Left cardiac atrium (tissue), 4 donors: ENCODE data around the gene PGF. TPM values are rescaled to one million over a fixed set of nuclear protein-coding genes. Genes with fewer than 3 reads are reported as not detected.

Experiments
- ATAC-seq, 2 donors: fragments of 200-7000 bp; cut with Tn5 transposase; one replicate each; pipeline ENCODE4 v1.9.1; 2020; ENCODE audit warnings: mild to moderate bottlenecking in 2 of 2, moderate library complexity in 2 of 2
- DNase-seq: peaks from one replicate; pipeline ENCODE4 v3.0.0-alpha.2; 2020
- intact Hi-C, 2 donors: fragments of 100-400 bp; cut with DNase I; formaldehyde crosslinking; loops; one replicate each; pipeline versions ENCODE4 v1.14.1 to v1.15.1; 2022 to 2023
- total RNA-seq, 2 donors: library from RNA; stranded (reverse); fragmentation: NEBNext Ultra II Directional; extraction: Animal tissue kit (Norgen Biotek cat#: 25700); gene quantifications; one replicate each; pipeline ENCODE4 v1.2.1, GENCODE V29; 2021
- donor health status: DM: no; HTN: yes; CAD: no.
- donor health status: DM: no; HTN: yes; CAD: no; lungs with severe emphysema.
- donor health status: DM: yes; HTN: yes; CAD: no.
- donor health status: Dilated cardiomyopathy.

The PGF gene
- total RNA-seq, 2 donors from 2014 or later = 4.6 to 5.0 TPM

DNA sequence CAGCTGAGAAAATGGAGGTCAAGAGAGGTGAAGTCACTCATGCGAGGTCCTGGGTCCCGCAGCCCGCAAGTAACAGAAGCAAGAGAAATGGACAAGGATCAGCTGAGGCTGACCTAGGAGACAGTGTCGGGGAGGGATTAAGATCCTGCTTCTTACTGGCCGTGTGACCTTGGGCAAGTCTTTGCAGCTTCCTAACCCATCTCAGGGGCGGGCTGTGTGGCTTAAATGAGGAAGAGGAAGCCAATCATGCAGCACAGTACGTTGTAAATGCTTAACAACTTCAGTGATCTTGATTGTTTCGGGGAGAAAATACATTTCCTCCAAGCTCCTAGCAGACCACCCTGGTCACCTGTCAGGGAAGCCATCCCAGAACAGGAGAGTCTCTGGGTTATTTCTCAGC lies 7.1 kb upstream of the PGF start:
- no peak for ATAC-seq
- no peak for DNase-seq
- intact Hi-C loops = no loop called here

DNA sequence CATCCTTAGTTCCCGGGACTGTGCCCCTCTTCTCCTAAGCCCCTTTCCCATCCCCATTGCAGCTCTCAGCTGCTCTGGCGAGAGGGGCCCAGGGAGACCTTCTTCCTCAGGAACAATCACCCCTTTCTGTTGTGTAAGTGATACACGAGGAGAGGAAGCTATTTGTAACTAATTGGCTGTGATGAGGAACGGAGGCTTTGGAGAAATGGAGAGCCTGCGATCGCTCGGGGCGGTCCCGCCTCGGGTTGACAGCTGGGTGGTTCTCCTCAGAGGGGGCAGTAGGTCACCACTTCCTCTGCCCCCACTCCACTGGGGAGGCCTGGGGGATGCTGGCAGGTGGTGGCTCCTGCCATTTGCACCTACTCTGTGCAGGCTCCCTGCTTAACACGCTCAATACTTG lies 6.6 kb upstream of the PGF start:
- DNase-seq = no peak
- no peak for ATAC-seq
- intact Hi-C loops = no loop called here

DNA sequence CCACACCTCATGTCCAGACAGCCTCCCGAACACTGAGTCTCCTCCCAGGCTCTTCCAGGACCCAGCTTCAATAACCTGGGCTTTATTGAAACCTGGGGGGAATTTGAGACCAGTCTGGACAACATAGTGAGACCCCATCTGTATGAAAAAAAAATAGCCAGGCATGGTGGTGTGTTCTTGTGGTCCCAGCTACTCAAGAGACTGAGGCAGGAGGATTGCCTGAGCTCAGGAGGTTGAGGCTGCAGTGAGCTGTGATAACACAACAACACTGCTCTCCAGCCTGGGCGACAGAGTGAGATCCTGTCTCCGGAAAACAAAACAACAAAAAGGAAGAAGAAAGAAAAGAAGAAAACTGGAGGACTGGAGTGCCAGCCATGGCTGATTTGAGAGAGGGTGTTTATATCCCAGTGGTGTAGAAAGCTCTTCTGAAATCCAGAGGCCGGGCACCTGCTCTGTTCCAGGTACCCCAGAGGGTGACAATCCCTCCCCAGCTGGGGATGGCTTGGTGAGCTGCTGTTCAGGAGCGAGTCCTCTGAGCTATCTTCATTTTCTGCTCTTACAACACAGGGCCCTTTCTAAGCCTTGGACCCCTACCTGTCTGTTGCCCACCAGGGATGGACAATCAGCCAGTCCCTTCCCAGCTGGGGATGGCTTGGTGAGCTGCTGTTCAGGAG lies 6.0 kb upstream of the PGF start:
- DNase-seq (no peak), ATAC-seq (no peak)
- intact Hi-C loops = no loop called here

DNA sequence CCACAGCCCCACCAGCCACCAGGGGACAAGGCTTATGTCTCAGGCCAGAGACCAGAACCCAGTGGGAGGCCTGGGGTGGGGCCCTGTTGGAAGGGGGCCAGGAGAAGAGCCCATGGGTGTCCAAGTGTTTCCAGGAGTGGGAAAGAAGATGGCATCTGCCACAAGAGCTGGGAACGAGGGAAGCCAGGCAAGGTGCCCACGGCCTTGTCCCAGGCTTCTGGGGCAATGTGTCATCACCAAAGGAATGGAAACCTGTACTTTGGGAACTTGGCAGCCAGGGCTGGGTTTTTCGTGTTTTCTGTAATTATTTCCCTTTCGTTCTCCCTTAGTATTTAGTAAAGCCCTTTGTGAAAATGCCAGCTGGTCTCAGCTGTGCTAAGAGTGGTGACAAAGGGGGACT lies 5.3 kb upstream of the PGF start:
- ATAC-seq (no peak), DNase-seq (no peak)
- intact Hi-C loops = no loop called here

DNA sequence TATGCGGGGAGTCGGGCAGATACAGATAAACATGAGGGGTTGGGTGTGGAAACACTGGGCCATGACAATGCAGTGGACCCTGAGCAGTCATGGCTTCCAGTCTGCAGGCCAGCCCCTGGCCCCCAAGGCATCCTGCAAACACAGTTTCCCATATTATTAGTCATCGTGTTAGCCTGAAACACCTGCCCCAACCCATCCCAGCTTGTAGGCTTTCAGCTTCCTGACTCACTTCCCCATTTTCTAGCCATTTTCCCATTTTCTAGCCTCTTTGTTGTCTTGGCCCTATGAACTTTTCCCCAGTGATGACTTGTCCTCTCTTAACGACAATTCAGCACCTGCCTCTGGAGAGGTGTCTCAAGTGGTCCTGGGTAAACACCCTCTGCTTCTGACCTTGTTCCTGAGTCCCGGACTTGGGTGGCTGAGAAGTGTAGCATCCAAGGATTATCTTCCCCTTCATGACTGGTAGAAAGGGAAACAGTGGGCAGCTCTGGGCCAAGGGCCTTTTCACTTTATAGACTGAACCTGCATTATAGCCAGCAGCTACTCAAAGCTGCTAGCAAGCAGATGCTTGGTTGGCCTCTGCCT lies 4.3 kb upstream of the PGF start:
- no peak for DNase-seq
- no peak for ATAC-seq
- intact Hi-C loops = no loop called here

DNA sequence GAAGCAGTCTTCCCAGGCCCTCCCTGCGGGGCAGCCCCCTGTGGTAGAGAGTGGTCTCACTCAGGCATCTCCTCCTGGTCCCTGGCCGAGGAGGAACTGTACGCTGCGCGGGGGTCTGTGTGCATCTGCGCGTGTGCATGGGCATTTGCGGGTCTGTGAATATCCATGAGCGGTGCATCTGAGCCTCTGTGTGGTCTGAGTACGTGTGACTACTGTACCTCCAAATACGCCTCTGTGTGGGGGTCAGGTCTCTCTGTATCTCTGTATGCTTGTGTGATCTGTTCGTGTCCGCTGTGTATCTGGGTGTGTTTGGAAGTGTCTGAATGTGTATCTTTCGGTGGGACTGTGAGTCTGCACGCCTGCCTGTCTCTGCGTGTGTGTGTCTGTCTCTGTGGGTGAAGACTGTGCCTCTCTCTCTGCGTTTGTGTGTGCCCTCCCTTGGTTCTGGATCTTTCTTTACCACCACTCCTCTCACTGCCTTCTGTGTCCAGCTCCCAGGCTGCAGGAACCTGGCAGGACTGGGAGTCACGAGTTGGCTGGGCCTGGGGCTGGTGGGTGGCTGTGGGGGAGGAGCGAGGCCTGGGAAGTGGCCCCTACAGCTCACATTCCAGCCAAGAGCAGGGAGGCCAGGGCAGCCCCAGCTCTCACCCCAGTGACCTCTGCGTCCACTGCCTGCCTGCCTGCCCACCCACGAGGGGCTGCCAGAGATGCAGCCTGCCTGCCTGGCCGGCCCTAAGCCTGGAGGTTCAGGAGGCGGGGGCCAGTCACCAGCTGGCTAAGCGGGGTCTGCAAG lies 1.1 kb upstream of the PGF start:
- DNase-seq = no peak
- ATAC-seq = no peak
- intact Hi-C loops = no loop called here

DNA sequence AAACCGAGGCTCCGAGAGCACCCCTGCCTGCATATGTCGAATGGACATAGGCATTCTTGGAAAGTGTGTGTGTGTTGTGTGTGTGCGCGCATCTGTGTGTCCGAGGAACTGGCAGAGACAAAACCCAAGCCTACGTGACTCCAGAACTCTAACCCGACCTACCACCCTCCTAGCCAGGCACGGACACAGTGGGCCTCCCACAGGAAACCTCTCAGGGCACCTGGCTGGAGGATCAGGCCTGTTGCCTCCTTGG lies 556 bp upstream of the PGF start:
- intact Hi-C loops = no loop called here
- DNase-seq (no peak), ATAC-seq (no peak)

DNA sequence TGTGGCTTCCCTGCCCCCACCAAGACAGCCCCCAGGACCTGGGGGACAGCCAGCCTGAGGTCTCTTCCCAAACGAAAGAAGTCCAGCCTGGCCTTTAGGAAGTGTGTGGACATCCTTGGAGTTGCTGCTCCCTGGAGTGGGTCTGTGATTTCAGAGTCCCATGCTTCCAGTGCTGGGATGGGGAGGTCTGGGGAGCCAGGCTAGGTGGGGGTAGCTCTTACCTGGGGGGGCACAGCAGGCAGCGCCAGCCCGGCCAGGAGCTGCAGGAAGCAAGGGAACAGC lies 509 bp downstream of the PGF start:
- DNase-seq (no peak), ATAC-seq (peak; percentile 10)
- intact Hi-C loops = no loop called here

DNA sequence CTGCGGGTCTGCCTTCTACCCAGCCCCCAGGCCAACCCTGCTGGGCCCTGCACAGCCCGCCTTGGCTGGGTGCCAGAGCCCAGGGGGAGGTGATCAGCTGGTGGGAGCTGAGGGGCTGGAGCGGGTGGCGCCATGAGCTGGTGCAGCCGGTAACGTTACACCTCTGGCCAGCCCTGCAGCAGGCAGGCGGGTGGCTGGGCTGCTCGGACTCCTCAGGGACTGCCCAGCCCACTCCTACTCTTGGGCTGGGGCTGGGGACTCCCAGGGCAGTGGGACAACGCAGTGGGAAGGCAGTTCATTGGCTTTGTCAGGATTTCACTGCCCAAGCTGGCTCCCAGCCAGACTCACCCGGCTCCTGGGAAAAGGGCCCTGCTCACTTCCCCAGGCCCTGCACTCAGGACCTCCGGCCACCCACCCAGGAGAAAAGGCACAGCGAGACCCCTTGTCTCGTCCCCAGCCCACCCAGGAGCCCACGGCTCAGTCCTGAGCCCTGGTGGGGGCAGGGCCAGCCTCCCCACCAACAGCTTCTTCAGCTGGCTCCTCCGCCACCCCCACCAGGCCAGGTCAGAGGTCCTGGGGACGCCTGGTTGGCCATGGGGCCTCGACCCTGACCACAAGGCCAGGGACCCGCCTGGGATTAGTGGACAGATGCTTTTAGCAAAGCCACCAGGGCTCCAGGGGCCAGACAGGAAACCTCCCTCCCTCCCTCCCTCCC lies 1.0 kb downstream of the PGF start:
- intact Hi-C loops = no loop called here
- ATAC-seq = peak in 1 of 2 donors; percentile 5
- no peak for DNase-seq

DNA sequence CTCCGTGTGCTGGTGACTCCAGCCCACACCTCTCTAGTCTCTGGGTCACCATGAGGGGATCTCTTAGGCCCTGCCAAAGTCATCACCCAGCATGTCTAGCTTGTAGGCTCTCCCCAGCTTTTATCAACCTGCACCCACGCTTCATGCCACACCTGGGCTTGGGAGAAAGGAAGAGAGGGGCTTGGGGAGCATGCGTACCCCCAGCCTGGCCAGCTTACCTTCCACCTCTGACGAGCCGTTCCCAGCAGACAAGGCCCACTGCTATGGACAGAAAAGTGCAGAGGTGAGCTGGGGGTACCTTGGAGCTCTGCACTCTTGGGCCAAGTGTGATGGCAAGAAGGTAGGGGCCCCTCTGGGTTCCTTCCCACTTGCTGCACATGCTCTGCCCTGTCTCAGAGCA lies 1.7 kb downstream of the PGF start:
- ATAC-seq (no peak), DNase-seq (no peak)
- intact Hi-C loops = no loop called here

DNA sequence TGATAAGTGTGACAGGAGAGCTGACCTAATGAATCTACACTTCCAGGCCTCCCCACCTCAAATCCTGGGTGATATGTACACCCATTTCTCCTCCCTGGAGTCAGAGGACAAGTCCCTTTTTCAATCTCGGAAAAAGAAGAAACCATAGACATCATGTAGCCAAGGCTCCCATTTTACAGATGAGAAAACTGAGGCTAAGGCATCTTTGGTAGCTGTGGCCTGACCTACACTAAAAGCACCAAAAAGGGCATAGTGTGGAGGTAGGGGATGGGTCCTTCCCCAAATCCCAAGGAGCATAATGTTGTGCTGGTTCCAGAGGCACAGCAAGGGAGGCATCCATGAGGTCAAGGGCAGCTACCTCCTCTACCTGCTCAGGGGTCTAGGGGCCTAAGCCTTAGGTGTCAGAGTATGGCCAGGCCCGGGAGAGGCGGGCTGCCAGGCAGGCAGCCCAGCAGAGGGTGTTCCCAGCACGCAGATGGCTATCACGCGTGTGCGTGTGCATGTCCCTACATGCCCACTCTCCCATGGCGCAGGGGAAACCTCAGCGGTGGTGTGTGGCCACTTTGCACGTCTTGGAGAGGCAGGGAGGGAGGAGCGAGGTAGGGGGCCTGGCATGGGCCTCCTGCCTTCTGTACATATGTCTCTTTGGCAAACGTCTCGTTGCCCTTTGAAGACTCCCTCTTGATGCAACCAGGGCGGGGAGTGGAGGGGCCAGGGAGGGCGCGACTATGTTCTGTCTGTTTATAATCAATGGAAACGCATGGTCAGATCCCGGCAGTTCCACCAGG lies 2.5 kb downstream of the PGF start:
- intact Hi-C loops = no loop called here
- no peak for ATAC-seq
- DNase-seq = no peak

DNA sequence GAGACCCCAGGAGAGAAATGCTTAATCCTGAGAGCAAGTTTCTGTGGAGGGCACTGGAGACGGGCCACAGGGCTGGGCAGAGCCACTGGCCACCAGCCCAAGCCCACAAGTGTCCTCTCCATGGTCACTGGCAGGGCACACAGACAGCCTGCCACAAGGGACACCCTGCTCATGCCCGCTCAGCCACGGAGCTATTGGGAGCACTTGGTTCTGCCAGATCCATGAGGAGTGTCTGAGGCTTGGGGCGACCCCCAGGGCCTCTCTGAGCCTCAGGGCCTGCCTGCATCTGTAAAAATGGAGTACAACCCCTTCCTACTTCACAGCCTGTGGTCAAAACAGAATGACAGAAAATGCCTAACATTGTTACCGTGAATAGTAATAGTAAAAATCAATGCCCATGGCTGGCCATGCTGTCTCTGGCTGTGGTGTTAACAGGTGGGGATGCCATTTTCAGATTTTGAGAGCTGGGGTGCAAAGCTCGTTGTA lies 3.2 kb downstream of the PGF start:
- DNase-seq (no peak), ATAC-seq (no peak)
- intact Hi-C loops = no loop called here

DNA sequence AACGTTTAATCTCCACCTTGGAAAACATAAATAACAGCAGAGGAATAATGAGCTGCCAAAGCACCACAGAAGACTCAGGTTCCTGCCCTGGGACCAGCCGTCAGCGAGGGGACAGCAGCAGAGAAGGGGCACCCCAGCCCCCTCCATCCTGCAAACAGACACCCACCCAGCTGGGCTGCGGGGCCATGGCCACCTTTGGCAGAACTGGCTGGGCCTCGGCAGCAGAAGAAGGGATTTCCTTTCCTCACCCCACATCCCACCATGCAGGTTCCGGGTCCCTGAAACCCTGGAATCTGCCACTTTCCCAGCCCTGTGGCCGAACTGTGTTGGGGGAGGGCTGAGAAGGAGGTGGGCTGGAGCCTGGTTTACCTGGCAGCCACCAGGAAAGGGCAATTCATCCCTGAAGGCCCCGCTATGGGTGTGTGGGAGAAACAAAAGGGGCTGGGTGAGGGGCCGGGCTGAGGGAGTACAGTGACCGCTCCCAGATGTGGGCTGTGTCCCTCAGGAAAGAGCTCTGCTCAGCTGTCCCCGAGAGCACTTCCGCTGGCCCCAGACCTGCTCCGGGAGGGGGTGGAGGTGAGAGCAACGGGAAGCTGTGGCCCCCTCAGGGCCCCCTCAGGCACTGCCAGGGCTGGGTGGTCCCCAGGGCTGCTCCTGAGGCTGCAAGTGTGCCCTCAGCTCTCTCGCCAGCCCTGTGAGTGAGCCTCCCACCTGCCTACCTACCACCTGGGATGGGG lies 3.8 kb downstream of the PGF start:
- DNase-seq (no peak), ATAC-seq (no peak)
- intact Hi-C loops = no loop called here

DNA sequence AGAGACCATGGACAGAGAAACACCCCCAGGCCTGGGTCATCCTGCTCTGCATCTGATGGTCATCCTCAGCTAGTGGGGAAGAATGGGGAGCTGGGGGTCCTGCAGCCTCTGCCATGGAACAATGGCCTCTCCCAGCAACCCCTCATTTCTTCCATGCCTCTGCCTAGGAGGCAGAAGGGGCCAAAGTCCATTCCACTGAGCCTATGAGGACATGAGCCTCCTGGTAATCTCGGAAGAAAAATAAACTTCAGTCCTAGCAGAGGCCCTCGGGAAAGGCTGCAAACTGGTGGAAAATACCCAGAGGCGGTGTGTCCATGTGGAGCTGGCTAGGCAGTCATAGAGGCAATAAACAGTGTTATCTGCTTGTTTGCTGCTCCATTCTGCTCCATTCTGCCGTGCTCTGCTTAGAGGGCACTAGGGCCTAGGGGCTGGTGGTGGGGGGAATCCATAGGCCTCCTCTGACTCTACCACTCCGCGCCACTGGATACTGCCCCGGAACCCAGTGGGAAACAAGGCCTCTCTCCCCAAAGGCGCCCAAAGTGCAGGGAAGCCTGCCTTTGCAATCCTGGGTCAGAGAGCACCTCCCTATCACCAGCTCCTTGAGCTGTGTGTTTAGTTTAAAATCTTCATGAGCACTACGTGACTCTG lies 4.5 kb downstream of the PGF start:
- ATAC-seq (no peak), DNase-seq (no peak)
- intact Hi-C loops = no loop called here

DNA sequence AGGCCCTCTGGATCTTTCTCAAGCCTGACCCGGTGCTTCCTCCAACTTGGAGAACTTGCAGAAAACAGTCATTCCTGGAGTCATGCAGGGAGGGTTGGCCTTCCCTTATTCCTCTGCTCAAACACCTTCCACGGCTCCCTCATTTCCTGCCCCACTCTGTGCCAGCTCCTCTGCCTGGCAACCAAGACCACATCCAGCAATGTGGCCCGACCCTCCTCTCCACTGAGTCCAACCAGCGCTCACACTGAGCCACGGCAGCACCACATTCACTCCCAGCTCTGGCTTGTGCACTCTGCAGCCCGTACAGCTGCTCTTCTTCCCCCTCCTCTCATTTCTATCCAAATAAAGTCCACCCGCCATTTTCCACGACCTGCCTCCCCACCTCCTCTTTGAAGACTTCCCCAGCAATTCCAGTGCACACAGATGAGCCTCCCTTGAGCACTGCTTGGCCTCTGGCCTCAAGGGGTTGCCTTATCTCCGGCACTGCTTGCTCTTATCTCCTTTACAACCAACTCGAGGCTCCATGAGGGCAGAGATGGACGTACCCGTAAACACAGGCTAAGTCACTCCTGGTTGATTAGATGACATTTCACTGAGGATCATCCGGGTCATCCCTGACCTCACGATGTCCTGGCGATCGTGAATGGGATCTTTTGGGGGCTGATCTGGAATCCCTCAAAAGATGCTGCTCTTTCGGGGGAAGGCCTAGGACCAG lies 5.4 kb downstream of the PGF start:
- intact Hi-C loops = loop anchor here (5.0 to 10.0 kb wide), 2 partner anchors 52 to 135 kb away; partner anchors contain the start of gene EIF2B2 (in 1 of the 2)
- DNase-seq (no peak), ATAC-seq (no peak)

DNA sequence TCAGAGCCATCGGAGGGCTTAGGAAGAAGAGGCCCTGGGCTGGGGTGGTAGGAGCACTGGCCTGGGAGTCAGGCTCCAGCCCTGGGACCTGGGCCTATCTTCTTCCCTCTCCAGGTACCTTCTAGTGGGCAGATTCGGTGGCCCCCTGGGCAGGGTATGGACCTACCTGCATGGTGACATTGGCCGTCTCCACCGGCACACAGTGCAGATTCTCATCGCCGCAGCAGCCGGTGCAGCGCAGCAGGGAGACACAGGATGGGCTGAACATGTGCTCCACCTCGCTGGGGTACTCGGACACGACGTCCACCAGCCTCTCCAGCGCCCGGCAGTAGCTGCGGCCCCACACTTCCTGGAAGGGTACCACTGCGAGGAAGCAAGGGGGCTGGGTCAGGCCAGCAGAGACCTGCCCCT lies 6.2 kb downstream of the PGF start:
- ATAC-seq = no peak

More for the DNA sequence above, 6.2 kb downstream of the PGF start:
- no peak for DNase-seq
- intact Hi-C loops = loop anchor here (5.0 to 10.0 kb wide), 2 partner anchors 53 to 136 kb away; partner anchors contain the start of gene EIF2B2 (in 1 of the 2)
